ENCODE data around the gene KCNK15. TPM values are rescaled to one million over a fixed set of nuclear protein-coding genes. Genes with fewer than 3 reads are reported as not detected.
"Not testable (repeated sequence)": the region's sequence is repeated elsewhere in the genome, so short reads cannot be mapped to it uniquely, and the experiment has no call there.

KCNK15 gene
- total and polyA plus RNA-seq, 2 donors (not counting 1 experiment from before 2014, with no cell fraction given), result 0.17 TPM; not detected in 1

DNA sequence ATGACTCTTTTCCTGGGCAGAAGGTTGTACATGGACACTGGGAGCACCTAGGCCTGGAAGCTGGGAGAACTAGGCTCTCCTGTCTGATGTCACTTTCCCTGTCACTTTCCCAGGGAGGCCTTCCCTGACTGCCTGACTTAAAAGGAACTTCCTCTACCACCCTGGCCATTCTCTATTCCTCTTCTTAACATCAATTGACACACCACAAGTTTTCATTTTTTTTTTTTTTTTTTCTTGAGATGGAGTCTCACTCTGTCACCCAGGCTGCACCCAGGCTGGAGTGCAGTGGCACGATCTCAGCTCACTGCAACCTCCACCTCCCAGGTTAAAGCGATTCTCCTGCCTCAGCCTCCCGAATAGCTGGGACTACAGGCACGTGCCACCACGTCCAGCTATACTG lies 48.6 kb upstream of the KCNK15 start:
- not testable (repeated sequence) for ATAC-seq (ENCODE audit: low read depth)

DNA sequence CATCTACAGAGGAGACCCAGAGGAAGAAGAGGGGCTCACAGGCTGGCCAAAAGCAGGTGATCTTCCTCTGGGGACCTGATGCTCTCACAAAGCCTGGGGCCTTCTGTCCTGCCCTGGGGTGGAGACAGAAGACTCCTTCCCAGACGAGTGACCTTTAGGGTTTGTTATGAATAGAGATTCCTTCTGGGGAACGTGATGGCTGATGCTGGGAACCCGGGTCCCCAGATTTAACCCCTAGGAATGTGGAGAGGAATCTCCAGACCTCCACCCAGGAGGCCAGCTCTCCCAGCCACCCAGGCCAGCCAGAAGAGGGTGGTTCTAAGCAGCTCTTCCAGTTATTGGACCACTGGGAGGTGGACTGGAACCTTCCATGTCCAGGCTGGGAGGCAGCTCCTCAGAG lies 47.3 kb upstream of the KCNK15 start:
- peaks cover 25% of the 10 kb centered on the region for H3K4me1 Mint-ChIP-seq
- peaks cover 7 to 11% of the 10 kb centered on the region in 2 donors for H3K4me1 ChIP-seq (ENCODE audit: control insufficient read depth in 2 of 2, insufficient read depth in 2 of 2, low read length in 2 of 2)
- TF ChIP-seq, protein P1, sequence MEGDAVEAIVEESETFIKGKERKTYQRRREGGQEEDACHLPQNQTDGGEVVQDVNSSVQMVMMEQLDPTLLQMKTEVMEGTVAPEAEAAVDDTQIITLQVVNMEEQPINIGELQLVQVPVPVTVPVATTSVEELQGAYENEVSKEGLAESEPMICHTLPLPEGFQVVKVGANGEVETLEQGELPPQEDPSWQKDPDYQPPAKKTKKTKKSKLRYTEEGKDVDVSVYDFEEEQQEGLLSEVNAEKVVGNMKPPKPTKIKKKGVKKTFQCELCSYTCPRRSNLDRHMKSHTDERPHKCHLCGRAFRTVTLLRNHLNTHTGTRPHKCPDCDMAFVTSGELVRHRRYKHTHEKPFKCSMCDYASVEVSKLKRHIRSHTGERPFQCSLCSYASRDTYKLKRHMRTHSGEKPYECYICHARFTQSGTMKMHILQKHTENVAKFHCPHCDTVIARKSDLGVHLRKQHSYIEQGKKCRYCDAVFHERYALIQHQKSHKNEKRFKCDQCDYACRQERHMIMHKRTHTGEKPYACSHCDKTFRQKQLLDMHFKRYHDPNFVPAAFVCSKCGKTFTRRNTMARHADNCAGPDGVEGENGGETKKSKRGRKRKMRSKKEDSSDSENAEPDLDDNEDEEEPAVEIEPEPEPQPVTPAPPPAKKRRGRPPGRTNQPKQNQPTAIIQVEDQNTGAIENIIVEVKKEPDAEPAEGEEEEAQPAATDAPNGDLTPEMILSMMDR (IDR thresholded peaks at IDR 0.05), result no peak
- TF ChIP-seq EZH2 (IDR thresholded peaks at IDR 0.05; ENCODE audit: borderline replicate concordance, insufficient read depth, low read depth, low read length, poor library complexity, severe bottlenecking), result no peak
- no peak overlapping the region for H2AFZ ChIP-seq (ENCODE audit: insufficient read depth, low read depth, low read length, poor library complexity, severe bottlenecking)
- H3K27me3 Mint-ChIP-seq, result no peaks in the 10 kb centered on the region
- ChIA-PET CTCF (interaction anchor here (2.2 kb wide), 1 partner anchor 13 kb away, joined by 8 read pairs; no protein-coding TSS in a partner anchor), POLR2A (no interaction called here)
- ATAC-seq (ENCODE audit: low read depth) (no peak), DNase-seq (no peak)
- no peaks in the 10 kb centered on the region for H3K9me3 Mint-ChIP-seq (ENCODE audit: insufficient read depth)
- H3K27me3 ChIP-seq (replicated peaks in 1 of 4; ENCODE audit: control extremely low read depth in 1 of 4, control insufficient read depth in 3 of 4, insufficient read depth in 4 of 4, low read length in 3 of 4), result peaks cover 0 to 7% (median 0%) of the 10 kb centered on the region in 4 experiments
- no peak overlapping the region for H3K4me3 Mint-ChIP-seq
- H3K4me2 ChIP-seq (replicated peaks; ENCODE audit: low read depth, low read length, poor library complexity, severe bottlenecking), result no peak overlapping the region
- H3K27ac ChIP-seq (ENCODE audit: low read length in 2 of 2), result no peak overlapping the region
- H4K20me1 ChIP-seq (ENCODE audit: control insufficient read depth, insufficient read depth, low read length, poor library complexity, severe bottlenecking), result no peaks in the 10 kb centered on the region
- H3K79me2 ChIP-seq (ENCODE audit: control insufficient read depth, insufficient read depth, low read length), result no peaks in the 10 kb centered on the region
- H3K27ac Mint-ChIP-seq, result no peak overlapping the region
- no peaks in the 10 kb centered on the region for H3K9me3 ChIP-seq (ENCODE audit: control extremely low read depth in 1 of 3, control insufficient read depth in 2 of 3, insufficient read depth in 1 of 3, low read length in 2 of 3)
- intact Hi-C loops (cut with micrococcal nuclease), result no loop called here
- H3K9ac ChIP-seq (ENCODE audit: low read length), result no peak overlapping the region
- no peak overlapping the region for H3K4me3 ChIP-seq (ENCODE audit: control extremely low read depth in 1 of 5, extremely low read depth in 1 of 5, insufficient read depth in 1 of 5, low read depth in 2 of 5, low read length in 4 of 5)
- H3K36me3 ChIP-seq (replicated peaks in 1 of 2; ENCODE audit: control extremely low read depth in 1 of 2, control insufficient read depth in 1 of 2, extremely low read depth in 1 of 2, insufficient read depth in 2 of 2, low read length in 1 of 2), result no peaks in the 10 kb centered on the region
- 100% methylated on average over 1 of the region's 3 CpGs for WGBS (ENCODE audit: insufficient coverage)

More for the DNA sequence above, 48.6 kb upstream of the KCNK15 start:
- H3K27ac ChIP-seq (ENCODE audit: low read length in 2 of 2); H3K9ac ChIP-seq (ENCODE audit: low read length); H3K27ac Mint-ChIP-seq; H3K36me3 ChIP-seq (replicated peaks in 1 of 2; ENCODE audit: control extremely low read depth in 1 of 2, control insufficient read depth in 1 of 2, extremely low read depth in 1 of 2, insufficient read depth in 2 of 2, low read length in 1 of 2); H3K27me3 ChIP-seq (replicated peaks in 1 of 4; ENCODE audit: control extremely low read depth in 1 of 4, control insufficient read depth in 3 of 4, insufficient read depth in 4 of 4, low read length in 3 of 4); H2AFZ ChIP-seq (ENCODE audit: insufficient read depth, low read depth, low read length, poor library complexity, severe bottlenecking); H3K4me3 Mint-ChIP-seq; H3K27me3 Mint-ChIP-seq; H3K9me3 ChIP-seq (ENCODE audit: control extremely low read depth in 1 of 3, control insufficient read depth in 2 of 3, insufficient read depth in 1 of 3, low read length in 2 of 3); DNase-seq; H4K20me1 ChIP-seq (ENCODE audit: control insufficient read depth, insufficient read depth, low read length, poor library complexity, severe bottlenecking); H3K4me2 ChIP-seq (replicated peaks; ENCODE audit: low read depth, low read length, poor library complexity, severe bottlenecking); H3K4me3 ChIP-seq (ENCODE audit: control extremely low read depth in 1 of 5, extremely low read depth in 1 of 5, insufficient read depth in 1 of 5, low read depth in 2 of 5, low read length in 4 of 5); H3K9me3 Mint-ChIP-seq (ENCODE audit: insufficient read depth); H3K4me1 ChIP-seq (ENCODE audit: control insufficient read depth in 2 of 2, insufficient read depth in 2 of 2, low read length in 2 of 2); intact Hi-C loops (cut with micrococcal nuclease); H3K79me2 ChIP-seq (ENCODE audit: control insufficient read depth, insufficient read depth, low read length): not testable (repeated sequence)
- H3K4me1 Mint-ChIP-seq, result peaks cover 13% of the 10 kb centered on the region
- CTCF ChIA-PET, result interaction anchor here (0.9 kb wide), 1 partner anchor 86 kb away, joined by 3 read pairs; no protein-coding TSS in a partner anchor
- WGBS (ENCODE audit: insufficient coverage), result 40% methylated on average over 1 of the region's 5 CpGs
- POLR2A ChIA-PET, result interaction anchor here (0.7 kb wide), 1 partner anchor 52 kb away, joined by 4 read pairs; no protein-coding TSS in a partner anchor
